ENCODE data around the gene VTN. TPM values are rescaled to one million over a fixed set of nuclear protein-coding genes. Genes with fewer than 3 reads are reported as not detected.

The VTN gene, protein sequence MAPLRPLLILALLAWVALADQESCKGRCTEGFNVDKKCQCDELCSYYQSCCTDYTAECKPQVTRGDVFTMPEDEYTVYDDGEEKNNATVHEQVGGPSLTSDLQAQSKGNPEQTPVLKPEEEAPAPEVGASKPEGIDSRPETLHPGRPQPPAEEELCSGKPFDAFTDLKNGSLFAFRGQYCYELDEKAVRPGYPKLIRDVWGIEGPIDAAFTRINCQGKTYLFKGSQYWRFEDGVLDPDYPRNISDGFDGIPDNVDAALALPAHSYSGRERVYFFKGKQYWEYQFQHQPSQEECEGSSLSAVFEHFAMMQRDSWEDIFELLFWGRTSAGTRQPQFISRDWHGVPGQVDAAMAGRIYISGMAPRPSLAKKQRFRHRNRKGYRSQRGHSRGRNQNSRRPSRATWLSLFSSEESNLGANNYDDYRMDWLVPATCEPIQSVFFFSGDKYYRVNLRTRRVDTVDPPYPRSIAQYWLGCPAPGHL
- total RNA-seq = under 1 TPM; 0.34 to 0.53 TPM

DNA sequence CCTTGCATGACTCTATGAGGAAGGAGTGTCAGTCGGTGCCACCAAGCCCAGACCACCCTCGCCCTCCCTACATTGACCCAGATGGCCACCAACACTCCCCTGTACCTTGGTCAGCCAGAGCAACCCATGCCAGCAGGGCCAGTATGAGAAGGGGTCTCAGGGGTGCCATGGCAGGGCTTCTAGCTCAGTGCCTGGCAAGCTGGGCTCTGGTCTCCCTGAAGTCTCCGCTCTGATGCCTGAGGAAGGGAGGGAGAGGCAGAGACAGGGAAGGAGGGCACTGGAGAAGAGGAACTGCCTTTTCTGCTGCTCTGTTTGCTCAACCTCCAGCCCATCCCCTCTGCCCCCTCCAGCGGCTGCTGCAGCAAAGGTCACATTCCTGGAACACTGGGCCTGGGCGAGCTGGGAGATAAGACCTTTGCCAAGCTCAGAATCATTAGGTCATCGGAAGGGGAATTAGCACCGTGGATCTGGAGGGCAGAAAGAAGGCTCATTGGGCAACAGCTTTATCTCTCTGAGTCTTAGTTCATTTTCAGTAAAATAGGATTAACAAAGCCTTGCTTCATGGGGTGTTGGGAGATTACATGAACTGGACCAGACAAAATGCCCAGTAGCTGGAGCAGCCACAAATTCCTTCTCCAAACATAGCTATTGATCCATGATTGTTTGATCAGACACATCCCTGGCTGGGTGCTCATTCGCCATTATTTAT lies at the start of gene VTN:
Gene VTN, minus strand, starts transcription at position 273 of the 709 bp plus-strand sequence. Its CDS starts 104 bp downstream, at position 169.
- ATAC-seq = no peak
- Mint-ChIP-seq H3K9me3 (no peaks in the 10 kb centered on the region), H3K36me3 (peaks cover 0 to 16% of the 10 kb centered on the region in 2 donors), H3K27ac (peak within 1 kb of the TSS; percentile 82 to 94)
- DNase-seq (ENCODE audit: low spot score in 2 of 2) = no peak

DNA sequence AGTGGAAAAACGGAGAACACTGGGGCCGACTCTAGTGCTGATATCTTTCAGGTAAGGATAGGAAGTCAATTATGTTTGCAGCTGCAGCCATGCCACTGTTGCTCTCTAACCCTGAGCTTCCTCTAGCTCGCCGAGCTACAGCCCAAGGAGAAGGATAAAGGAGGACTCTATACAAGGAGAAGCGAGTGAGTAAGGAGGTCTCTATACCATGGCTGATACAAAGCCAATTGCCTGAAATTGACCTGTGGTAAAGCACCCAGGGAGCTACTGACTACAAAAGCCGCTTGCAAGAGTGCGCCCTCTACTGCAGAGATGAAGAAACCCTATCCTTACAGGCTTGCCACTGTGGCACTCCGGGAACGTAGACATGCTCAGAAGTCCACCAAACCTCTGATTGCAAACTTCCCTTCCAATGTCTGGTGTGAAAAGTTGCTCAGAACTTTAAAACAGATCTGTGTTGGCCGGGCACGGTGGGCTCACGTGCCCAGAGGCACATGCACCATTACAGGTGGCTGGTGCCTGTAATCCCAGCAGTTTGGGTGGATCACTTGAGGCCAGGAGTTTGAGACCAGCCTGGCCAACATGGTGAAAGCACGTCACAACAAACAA lies 46.7 kb upstream of the VTN start:
- H3K9me3 Mint-ChIP-seq = no peaks in the 10 kb centered on the region
- no peaks in the 10 kb centered on the region for H3K36me3 Mint-ChIP-seq
- DNase-seq (ENCODE audit: low spot score in 2 of 2) (peak in 1 of 2 donors; percentile 57), ATAC-seq (peak; percentile 96 to 98)
- H3K27ac Mint-ChIP-seq = peak overlapping the region in 1 of 2 donors; percentile 21

DNA sequence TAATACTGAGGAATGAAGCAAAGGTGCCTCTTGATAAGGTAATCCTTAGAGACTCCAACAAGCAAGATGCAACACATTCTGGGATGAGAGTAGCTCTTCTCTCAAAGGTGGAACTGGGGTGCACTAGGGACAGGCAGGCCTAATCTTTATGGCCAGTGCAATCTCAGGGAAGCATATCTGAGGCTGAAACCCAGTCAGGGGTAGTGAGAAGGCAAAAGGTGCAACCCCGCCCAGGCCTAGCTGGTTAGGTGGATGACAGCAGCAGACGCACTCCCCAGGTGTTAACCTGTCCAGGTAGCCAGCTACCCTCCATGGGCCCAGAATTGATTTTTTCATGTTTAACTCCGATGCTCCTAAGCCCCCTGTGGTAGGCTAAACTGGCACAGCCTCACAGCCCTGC lies 45.8 kb upstream of the VTN start:
- DNase-seq (ENCODE audit: low spot score in 2 of 2) (no peak), ATAC-seq (no peak)
- H3K9me3 Mint-ChIP-seq = no peaks in the 10 kb centered on the region
- H3K36me3 Mint-ChIP-seq = no peaks in the 10 kb centered on the region
- H3K27ac Mint-ChIP-seq = peak overlapping the region in 1 of 2 donors; percentile 70

DNA sequence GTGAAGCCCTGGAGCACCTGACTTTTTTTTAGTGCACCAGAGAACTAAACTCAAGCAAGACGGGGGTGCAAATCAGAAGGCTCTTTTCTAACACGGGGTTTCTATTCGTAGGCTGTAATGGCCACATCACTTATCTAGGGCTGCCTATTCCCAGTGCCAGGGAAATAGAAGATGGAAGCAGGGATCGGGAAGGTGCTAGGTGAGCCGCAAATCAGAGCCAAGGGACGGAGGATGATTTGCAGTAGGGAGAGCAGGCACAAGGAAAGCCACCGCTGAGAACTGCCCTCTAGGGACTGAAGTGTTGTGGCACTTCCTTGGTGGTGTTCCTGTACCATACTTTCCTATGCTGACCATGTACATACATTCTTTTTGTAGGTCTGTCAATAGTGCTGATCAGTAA lies 43.7 kb upstream of the VTN start:
- Mint-ChIP-seq H3K9me3 (no peaks in the 10 kb centered on the region), H3K27ac (no peak overlapping the region), H3K36me3 (no peaks in the 10 kb centered on the region)
- ATAC-seq = no peak
- no peak for DNase-seq (ENCODE audit: low spot score in 2 of 2)

DNA sequence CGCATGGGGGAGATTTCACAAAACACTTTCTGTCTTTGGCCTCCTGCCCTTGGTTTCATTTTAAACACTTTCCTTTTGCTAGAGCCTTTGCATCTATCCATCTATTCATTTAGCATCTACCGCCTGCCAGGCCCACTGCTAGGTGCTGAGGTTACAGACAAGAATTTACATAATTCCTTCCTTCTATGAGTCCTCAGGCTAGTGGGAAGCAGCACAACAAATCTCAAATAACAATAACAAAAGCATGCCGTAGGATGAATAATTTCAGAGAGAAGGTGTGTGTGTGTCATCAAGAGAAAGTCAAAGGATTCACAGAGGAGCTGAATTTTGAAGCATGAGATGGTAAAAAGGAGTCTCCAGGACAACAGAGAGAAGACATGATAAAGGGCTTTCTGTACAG lies 42.0 kb upstream of the VTN start:
- Mint-ChIP-seq H3K36me3 (no peaks in the 10 kb centered on the region), H3K27ac (no peak overlapping the region), H3K9me3 (no peaks in the 10 kb centered on the region)
- DNase-seq (ENCODE audit: low spot score in 2 of 2) (no peak), ATAC-seq (no peak)

DNA sequence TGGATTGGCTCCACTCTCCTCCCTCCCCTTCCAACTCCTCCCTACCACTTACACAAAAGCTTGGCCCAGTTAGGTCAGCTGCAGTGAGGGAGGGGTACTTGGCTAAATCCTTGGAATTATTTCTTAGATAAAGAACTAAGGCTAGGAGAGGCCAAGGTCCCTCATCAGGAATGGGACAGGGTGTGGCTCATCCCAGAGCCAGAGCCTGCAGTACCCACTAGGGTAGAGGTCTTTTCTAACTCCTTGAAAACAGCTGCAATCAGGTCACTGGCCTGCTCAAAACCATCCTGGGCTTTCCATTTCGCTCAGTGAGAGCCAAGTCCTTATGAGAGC lies 37.8 kb upstream of the VTN start:
- ATAC-seq (no peak), DNase-seq (ENCODE audit: low spot score in 2 of 2) (no peak)
- Mint-ChIP-seq H3K9me3 (no peaks in the 10 kb centered on the region), H3K27ac (no peak overlapping the region), H3K36me3 (no peaks in the 10 kb centered on the region)

GRCh38 chr17:28407130-28407973 lies 37.2 kb upstream of the VTN start:
- no peak overlapping the region for H3K27ac Mint-ChIP-seq
- ATAC-seq = no peak
- no peak for DNase-seq (ENCODE audit: low spot score in 2 of 2)
- no peaks in the 10 kb centered on the region for H3K9me3 Mint-ChIP-seq
- H3K36me3 Mint-ChIP-seq = no peaks in the 10 kb centered on the region

DNA sequence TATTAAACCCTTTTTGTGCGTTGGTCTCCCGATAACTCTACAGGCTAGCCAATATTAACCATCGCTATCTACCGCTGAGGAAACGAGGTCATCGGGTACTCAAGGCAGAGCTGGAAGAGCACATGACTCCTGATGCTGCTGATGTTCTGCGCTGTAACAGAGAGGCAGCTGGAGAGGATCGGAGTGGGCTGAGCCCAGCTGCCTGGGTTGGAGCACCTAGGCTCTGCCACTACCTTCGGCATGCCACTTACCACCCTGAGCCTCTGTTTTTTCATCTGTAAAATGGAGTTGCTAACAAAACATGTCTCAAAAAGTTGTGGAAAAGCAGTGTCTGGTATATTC lies 36.3 kb upstream of the VTN start:
- peak overlapping the region; percentile 60 to 66 for H3K27ac Mint-ChIP-seq
- no peaks in the 10 kb centered on the region for H3K36me3 Mint-ChIP-seq
- peak; percentile 23 to 46 for ATAC-seq
- H3K9me3 Mint-ChIP-seq = no peaks in the 10 kb centered on the region
- DNase-seq (ENCODE audit: low spot score in 2 of 2) = no peak

GRCh38 chr17:28405632-28406472 lies 35.7 kb upstream of the VTN start, which contains the start of gene SLC46A1:
Gene SLC46A1, minus strand, starts transcription at chr17:28406212. Its CDS starts 98 bp downstream, at chr17:28406114.
- ATAC-seq (peak; percentile 81 to 88), DNase-seq (ENCODE audit: low spot score in 2 of 2) (peak; percentile 59 to 68)
- H3K27ac Mint-ChIP-seq = peak within 1 kb of the TSS; percentile 66 to 68
- H3K9me3 Mint-ChIP-seq = no peaks in the 10 kb centered on the region
- H3K36me3 Mint-ChIP-seq = no peaks in the 10 kb centered on the region

- DNase-seq (ENCODE audit: low spot score in 2 of 2) (peak in 1 of 2 donors; percentile 48), ATAC-seq (no peak)
- no peaks in the 10 kb centered on the region for H3K9me3 Mint-ChIP-seq
- no peaks in the 10 kb centered on the region for H3K36me3 Mint-ChIP-seq
- peak overlapping the region in 1 of 2 donors; percentile 68 for H3K27ac Mint-ChIP-seq
Measured at GRCh38 chr17:28404812-28405570, 34.9 kb upstream of the VTN start.

DNA sequence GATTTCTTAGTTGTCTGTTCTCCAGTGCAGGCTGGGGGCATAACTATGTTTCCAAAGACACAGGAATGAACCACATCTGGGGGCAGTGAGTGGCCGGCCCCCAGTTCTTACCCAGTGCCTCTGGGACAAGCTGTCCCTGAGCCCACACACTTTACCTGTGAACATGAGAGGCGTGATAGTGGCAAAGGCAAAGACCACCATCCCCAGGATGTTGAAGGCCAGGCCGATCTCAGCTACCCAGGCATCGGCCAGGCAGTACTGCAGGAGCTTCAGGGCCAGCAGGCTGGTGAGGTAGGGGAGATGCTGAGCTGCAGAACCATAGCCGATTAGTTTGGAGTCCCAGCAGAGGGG lies 34.3 kb upstream of the VTN start:
- H3K36me3 Mint-ChIP-seq = no peaks in the 10 kb centered on the region
- ATAC-seq (no peak), DNase-seq (ENCODE audit: low spot score in 2 of 2) (peak in 1 of 2 donors; percentile 45)
- no peaks in the 10 kb centered on the region for H3K9me3 Mint-ChIP-seq
- H3K27ac Mint-ChIP-seq = no peak overlapping the region

- no peaks in the 10 kb centered on the region for H3K36me3 Mint-ChIP-seq
- DNase-seq (ENCODE audit: low spot score in 2 of 2) = no peak
- H3K9me3 Mint-ChIP-seq = no peaks in the 10 kb centered on the region
- ATAC-seq = no peak
- H3K27ac Mint-ChIP-seq = no peak overlapping the region
Measured at GRCh38 chr17:28404007-28404406, 33.9 kb upstream of the VTN start.

- Mint-ChIP-seq H3K9me3 (no peaks in the 10 kb centered on the region), H3K27ac (no peak overlapping the region), H3K36me3 (no peaks in the 10 kb centered on the region)
- peak in 1 of 2 donors; percentile 16 for DNase-seq (ENCODE audit: low spot score in 2 of 2)
- no peak for ATAC-seq
Measured at GRCh38 chr17:28402844-28403243, 32.7 kb upstream of the VTN start.

GRCh38 chr17:28402224-28402630 lies 32.1 kb upstream of the VTN start:
- Mint-ChIP-seq H3K27ac (peak overlapping the region; percentile 67 to 91), H3K9me3 (no peaks in the 10 kb centered on the region), H3K36me3 (no peaks in the 10 kb centered on the region)
- ATAC-seq (no peak), DNase-seq (ENCODE audit: low spot score in 2 of 2) (peak in 1 of 2 donors; percentile 30)

DNA sequence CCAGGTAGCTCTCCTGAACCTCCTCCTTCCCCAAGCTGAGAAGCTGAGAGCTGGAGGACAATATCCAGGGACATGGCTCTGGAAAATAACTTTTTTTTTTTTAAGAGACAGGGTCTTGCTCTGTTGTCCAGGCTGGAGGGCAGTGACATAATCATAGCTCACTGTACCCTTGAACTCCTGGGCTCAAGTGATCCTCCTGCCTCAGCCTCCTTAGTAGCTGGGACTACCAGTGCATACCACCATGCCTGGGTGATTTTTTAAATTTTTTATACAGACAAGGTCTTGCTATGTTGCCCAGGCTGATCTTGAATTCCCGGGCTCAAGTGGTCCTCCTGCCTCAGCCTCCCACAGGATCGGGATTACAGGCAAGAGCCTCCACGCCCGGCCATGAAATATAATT lies 29.7 kb upstream of the VTN start:
- DNase-seq (ENCODE audit: low spot score in 2 of 2) (peak in 1 of 2 donors; percentile 31), ATAC-seq (no peak)
- no peaks in the 10 kb centered on the region for H3K9me3 Mint-ChIP-seq
- no peak overlapping the region for H3K27ac Mint-ChIP-seq
- no peaks in the 10 kb centered on the region for H3K36me3 Mint-ChIP-seq
